ENCODE data around the gene SLC25A38.

Gene SLC25A38

DNA sequence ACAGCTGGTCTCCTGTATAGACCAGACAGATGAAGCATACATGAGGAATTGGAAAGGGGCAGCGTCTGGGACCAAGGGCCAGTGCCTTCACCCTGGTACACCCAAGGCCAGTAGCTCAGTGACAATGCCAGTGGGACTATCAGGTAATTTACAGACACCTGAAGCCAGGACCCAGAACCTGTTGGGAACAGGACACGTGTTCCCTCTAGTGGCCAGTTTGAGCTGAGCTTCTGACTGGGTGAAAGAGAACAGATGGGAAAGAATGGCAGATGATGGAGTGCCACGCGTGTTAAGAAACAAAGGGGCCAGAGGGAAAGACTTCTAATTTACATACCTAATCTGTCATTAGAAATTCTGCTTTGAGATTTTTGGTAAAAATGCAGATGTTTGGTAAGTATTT is 5.1 kb upstream of the SLC25A38 start:
- DNase-seq = no peak

DNA sequence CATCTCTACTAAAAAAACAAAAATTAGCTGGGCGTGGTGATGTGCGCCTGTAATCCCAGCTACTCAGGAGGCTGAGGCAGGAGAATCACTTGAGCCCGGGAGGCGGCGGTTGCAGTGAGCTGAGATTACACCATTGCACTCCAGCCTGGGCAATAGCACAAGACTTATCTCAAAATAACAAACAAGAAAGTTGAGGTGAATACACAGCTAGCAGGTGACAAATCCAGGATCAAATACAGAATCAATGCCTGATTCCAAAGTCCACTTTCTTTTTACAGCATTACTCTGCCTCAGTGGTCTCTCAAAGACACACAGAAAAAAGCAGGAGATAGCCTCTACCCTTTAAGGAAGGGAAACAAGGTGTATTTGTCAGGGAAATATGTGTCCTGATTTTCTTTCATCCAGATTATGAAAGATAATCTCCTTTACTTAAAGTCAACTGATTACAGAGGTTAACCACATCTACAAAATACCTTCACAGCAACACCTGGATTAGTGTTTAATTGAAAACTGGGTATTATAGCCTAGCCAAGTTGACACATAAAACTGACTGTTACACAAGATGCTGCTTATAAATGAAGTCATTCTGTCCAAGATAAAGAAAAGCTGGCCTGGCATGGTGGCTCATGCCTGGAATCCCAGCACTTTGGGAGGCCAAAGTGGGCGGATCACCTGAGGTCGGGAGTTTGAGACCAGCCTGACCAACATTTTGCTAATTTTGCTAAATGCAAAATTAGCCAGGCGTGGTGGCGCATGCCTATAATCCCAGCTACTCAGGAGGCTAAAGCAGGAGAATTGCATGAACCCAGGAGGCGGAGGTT is 4.0 kb upstream of the SLC25A38 start:
- no peak for DNase-seq

DNA sequence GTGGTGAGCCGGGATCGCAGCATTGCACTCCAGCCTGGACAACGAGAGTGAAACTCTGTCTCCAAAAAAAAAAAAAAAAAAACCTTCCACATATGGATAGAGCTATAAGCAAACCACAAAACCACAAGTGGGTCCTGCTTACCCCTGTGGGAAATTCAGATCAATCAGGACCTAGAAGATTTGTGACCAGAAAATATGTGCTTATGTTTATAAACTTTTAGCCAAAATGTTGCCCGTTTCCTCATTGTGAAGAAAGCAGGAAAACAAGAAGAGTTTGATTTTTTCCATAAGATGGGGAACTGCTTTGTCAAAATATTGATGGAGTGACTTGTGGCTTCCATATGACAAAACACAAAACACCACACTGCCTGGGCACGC is 3.4 kb upstream of the SLC25A38 start:
- DNase-seq = no peak

DNA sequence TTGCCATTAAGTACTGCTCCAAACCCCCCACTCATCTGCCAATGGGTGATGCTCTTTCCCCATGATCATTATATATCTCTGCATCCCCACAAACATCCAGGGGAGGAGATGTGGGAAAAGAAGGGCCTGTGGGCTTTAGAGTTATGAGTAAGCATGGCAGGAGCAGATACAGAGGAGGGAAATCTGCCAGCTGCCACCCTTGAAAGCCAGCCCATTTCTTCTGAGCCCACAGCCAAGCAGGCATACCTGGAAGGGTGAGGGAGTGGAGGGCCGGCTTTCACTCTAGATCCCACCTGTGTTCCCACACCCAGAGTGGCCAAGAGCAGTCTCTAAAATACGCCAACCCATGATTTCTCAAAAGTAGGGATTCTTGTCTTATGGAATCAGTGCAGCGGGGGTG is 1.7 kb upstream of the SLC25A38 start:
- DNase-seq = no peak

DNA sequence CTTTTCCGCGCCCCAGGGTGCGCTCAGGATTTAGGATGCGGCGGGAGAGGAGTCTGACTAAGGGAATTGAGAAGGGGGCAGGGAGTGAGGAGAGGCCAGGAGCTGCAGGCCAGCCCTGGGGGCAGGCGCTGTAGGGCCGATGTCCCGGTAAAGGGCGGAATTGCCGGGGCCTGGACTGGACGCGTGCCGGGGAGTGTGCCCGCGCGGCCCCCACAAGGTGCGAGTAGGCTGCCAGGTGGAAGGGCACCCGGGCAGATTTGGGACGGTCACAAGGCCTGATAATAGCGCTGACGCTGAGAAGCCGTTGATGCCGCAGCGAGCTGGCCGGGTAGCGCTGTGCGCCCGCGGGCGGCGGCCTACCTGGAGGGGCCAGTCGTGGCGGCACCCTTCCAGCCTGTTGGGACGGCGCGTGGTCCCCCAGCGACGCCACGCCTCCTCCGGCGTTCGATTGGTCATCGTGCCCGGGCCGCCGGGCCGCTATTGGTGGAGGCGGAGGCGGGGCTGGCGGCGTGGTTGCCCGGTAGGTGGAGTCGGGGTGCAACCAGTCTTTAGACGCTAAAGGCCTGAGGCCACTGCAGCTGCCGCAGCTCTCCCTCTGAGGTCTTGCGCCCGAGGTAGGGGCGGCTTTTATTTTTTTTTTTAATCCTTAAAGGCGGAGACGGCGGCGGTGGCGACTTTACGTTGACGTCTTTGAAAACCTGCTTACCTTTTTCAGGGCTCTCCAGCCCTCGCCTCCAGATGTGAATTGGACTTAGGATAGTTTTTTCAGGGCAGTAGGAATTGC is 903 bp downstream of the SLC25A38 start:
- DNase-seq = peak; percentile 96

DNA sequence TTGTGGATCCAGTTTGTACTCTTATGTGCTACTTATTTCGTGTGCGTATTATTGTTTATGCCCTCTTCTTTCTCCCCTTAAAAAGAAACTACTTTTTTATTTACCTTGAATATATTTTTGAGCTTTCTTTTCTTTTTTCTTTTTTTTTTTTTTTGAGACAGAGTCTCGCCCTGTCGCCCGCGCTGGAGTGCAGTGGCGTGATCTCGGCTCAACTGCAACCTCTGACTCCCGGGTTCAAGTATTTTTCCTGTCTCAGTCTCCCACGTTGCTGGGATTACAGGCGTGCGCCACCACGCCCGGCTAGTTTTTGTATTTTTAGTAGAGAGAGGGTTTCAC is 1.5 kb downstream of the SLC25A38 start:
- no peak for DNase-seq

DNA sequence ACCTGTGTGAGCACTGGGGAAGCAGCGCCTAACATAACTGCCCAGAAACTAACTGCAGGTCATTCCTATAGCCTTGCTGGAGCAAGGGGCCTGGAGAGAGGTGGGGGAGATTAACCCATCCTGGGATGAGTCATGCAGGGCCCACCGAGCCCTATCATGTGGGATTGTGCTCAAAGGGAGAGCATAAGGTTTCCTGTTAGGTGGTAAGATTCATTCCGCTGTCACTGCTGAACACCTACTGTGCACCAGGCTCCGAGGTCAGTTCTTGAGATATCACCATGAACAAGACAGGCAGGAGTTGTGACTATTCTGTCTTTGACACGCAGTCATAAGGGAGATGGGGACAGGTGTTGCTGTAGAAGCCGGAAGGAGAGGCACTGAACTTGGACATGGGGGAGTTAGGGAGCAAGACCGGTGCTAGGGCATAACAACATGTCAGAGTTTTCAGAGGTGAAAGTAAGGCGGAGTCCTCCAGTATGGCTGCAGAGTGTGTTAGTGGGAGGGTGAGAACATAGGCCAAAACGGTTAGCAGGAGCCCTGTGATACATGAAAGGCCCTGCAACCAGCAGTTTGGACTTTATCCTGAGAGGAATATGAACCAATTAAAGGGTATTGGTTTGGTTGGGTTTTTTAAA is 2.4 kb downstream of the SLC25A38 start:
- DNase-seq = no peak

DNA sequence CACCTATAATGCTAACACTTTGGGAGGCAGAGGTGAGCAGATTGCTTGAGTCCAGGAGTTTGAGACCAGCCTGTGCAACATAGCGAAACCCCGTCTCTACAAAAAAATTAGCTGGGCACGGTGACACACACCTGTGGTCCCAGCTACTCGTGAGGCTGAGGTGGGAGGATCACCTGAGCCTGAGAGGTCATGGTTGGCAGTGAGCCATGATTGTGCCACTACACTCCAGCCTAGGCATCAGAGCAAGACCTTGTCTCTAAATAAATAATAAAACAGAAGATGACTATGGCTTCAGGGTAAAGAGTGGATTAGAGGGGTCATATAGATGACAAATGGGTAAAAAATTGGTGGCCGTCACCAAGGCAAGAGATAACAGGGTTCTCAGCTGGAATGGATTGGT is 3.1 kb downstream of the SLC25A38 start:
- DNase-seq = no peak

DNA sequence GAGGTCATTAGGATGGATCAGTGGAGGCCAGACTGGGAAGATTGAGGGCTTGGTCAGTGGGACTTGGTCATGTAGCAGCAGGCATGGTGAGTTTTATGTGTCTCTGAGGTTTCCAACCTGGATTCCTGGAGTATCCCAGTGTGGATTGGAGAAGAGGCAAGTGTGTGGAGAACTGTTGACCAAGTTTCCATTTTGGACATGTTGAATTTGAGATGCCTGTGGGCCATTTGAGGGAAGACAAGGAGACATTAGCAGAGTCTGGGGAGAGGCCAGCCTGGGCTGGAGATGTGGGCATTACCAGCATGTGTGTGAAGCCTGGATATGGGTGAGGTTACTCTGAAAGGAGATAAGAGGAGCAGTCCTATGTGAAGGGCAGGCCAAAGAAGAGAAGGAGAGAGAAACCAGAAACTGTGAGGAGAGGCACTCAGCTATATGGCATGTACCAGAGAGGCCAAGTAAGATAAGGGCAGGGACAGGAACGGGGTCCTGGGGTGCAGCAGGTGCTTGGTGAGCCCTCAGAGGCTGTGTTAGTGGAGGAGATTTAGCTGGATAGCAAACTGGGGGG is 4.3 kb downstream of the SLC25A38 start:
- DNase-seq = no peak

DNA sequence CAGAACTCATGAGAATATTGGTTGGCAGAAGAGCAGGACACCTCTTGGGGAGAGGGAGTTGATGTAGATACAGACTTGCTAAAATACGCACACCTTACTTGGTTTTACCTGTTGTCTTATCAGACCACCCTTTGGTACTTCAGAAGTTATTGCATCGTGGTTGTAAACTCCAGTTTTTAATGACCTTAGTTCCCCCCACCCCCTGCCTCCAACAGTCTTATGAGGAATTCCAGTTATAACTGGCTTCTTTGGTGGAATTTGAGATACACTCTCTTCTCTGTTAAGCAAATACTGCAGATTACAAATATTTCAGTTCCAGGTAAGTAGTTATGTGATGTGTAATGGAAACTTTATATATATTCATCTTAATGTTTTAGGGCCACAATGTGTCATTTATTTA is 5.0 kb downstream of the SLC25A38 start:
- no peak for DNase-seq

DNA sequence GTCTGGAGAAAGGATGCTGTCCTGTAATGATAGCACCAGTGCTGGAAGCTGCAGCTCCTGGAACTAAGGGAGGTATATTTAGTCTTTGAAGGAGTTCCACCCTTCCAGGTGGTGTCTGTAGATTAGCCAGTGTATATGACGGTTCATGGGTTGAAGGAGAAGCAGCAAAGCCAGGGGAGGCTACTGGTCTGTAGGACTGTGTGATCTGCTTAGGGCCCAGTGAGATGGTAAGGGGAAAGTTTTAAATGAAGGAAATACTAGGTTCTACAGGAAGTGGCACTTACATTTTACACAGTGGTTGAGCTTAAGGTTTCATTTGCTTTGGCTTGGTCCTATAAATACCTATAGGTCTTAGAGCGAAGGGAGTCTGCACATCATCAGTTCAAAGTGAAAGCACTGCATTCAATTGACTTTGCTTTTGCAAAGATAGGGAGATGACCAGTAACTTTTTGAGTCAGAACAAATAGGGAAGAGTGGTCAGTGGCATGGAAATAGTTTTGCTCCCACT is 5.6 kb downstream of the SLC25A38 start:
- no peak for DNase-seq

DNA sequence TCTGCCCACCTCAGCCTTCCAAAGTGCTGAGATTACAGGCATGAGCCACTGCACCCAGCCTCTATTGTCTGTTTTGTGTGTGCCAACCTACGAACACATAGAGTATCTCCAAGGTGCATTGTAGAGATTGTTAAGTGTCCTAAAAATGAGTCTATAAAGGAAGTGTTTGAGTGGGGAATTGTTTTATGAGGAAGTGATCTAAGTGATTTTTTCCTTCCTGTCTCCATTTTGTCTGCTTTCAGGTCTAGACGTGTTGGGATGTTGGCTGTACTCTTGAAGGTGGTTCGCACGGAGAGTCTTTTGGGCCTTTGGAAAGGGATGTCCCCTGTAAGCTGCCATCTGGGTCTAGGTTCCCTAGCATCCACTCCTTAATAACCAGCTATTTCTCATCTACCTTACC is 7.0 kb downstream of the SLC25A38 start:
- no peak for DNase-seq

DNA sequence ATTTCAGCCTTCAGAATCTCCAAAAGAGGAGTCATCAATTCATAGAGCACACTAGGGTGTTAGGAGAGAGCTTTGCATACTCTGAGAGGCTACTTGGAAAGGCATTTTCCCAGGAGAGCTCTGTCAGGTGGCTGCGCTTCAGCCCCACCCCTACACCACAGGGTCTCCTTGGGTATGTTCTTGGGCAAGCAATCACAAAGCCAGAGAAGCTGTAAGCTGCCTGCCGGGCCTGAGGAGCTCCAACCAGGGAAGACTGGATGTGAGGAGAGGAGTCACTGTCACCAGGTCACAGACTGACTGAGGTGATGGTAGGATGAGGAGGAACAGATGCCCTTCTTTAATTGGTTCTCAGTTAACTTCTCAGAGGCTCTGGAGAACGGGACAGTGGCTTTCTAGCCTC is 13.5 kb downstream of the SLC25A38 start:
- no peak for DNase-seq

DNA sequence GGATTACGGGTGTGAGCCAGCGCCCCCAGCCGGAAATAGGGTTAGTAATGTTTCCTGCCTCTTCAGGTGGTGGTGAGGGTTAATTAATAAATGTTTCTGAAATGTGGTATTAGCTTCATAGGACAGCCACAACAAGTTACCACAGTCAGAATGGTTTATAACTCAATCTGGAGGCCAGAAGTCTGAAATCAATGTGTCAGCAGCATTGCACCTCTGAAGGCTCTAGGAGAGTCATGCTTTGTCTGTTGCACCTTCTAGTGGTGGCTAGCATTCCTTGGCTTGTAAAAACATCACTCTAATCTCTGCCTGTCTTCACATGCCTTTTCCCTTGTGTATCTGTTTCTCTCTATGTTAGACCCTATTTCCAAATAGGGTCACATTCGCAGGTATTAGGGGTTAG is 15.5 kb downstream of the SLC25A38 start:
- DNase-seq = no peak

DNA sequence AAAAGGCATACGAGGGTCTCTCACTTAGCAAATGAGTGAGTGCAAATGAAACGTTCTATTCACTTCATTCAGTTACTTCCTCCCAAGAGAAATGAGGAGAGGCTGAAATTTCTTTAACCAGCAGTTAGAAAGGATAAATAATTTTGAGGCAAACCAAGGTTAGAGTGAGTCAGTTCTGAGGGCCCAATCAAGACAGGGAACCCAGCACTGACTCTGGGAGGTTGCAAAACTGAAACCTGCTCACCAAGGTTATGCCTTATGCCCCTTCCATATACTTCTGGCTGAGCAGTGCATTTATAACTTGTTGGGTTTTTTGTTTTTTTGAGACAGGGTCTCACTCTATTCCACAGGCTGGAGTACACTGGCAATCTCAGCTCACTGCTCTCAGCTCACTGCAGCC is 18.8 kb downstream of the SLC25A38 start:
- DNase-seq = no peak

DNA sequence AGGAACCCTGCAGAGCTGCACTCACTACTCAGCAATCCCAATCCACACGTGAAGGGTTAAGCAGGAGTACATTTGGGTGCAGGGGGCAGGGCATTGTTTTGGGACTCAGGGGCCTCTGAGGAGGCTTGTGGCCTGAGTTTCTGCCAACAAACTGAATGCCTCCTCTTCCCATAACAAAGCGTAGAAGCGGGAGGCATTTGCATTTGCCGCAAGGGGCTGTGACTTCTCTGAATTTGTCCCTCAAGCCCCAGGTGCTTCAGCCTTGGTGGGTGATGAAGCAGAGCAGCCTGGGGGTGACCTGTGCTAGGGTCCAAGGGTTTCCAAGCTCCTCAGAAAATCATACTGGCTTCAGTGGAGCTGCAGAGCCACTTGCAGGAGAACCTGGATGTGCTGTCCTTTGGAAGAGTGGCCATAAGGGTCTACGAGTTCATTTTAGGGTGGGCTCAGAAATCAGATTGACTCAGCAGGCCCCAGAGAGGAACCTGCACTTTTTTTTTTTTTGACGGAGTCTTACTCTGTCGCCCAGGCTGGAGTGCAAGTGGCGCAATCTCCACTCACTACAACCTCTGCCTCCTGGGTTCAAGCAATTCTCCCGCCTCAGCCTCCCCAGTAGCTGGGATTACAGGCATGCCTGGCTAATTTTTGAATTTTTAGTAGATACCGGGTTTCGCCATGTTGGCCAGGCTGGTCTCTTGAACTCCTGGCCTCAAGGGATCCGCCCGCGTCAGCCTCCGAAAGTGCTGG is 21.9 kb downstream of the SLC25A38 start:
- DNase-seq = no peak

DNA sequence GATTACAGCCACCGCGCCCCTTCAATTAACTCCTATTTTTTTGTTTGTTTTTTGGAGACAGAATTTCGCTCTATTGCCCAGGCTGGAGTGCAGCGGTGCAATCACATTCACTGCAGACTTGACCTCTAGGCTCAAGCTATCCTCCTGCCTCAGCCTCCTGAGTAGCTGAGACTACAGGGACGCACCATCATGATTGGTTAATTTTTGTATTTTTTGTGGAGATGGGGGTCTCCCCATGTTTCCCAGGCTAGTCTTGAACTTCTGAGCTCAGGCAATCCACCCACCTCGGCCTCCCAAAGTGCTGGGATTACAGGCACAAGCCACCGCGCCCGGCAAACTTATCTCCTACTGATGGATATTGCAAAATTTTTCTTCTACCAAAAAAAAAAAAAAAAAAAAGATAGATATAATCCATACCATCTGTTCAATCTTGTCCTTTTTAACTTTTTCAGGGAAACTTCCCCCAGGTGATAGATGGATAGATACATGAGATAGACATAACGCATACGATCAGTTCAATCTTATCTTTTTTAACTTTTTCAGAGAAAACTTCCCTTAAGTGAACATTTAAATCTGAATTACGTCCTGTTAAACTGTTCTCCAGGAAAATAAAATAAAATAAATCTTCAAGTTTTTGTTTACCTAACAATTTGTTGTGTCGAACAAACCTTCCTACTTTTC is 22.7 kb downstream of the SLC25A38 start:
- DNase-seq = no peak

DNA sequence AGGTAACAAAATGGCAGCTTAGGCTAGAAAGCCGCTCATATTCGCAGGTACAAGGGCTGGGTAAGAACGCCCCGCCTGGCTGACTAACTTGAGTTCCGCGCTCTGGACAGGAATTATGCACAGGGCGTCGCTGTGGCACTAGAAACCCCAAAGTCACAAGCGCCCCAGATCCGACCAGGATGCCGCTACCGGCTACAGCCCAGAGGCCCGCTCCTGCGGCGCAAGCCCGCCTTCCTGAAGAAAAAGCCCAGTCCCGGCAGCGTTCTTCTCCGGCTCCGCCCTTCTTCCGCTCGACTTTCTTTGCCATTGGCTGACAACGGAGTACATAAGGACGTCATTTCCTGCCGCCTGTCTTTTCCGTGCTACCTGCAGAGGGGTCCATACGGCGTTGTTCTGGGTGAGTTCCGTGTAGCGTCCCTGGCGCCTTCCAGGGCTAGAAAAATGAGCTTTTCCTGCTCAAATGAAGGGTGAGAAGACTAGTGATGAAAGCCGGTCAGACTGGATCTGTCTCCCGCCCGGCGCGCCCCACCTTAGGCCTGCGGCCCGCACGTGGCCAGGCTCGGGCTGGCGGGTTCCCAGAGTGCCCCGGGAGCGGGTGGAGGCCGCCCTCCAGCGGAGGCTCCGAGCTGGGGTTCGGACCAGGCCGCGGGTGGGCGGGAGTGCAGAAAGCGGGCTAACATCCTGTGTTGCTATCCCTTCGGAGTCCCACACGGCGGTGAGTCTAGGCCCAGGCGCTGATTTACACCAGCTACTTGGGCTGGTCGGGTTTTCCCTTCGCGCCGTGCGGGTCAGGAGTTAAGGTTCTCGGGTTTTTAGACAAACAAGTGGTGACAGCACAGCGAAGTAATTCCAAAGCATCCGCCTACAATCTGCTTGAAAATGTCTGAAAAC is 23.4 kb downstream of the SLC25A38 start, which contains the start of gene RPSA:
RPSA (plus strand) TSS at position 353 of the 891 bp plus-strand sequence. CDS start 934 bp downstream, outside the sequence.
- peak; percentile 97 for DNase-seq

DNA sequence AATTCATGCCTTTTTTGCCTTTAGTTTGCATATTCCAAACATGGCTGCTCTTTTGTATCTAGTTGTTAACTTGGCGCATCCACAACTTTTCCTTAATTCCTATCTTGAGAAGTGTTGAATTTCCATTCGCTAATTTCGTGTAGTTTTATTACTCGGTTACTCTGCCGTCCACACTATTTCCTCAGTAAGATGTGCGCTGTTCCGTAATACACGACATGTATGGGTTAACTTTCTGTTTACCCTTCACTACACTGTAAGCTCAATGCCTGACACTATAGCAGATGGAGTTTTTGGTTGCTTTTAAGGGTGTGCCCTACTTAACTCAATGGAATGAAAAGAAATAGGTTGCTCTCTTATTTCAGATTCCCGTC is 24.1 kb downstream of the SLC25A38 start:
- no peak for DNase-seq

DNA sequence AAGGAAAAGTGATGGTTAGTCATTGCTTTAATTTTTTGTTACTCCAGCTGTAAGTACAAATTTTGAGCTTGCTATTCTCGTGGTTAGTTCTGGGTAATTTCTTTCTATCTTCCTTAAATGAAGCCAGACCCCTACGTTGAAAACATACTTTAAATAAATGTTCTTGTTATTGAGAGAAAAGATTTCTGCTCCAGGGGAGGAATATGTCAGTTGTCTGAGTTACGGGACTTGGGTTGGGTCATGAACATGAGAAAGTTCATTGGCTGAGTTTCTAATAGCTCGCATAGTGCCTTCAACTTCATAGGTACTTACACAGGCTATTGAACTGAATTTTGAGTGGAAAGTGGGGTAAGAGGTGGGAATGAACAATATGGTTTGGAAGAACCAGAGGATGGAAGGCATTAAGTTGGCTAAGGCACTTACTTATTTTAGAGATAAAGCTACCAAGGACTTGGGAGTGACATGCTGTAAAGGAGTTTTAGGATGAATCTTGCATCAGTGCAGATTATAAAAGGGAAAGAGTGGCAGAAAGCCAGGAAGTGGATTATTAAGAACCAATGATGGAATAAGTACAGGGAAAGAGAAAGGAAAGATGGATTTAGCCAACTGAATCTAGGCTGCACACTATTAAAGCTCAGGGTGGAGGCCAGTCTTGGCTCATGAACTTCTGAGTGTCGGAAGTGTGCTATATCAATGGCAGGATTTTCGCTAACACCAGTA is 24.8 kb downstream of the SLC25A38 start:
- DNase-seq = no peak

All from right hindlimb (tissue), 1 donor.